IPS DF 4.7 (cell line): ENCODE data around the gene MYO1D.
"Not testable (repeated sequence)": the region's sequence is repeated elsewhere in the genome, so short reads cannot be mapped to it uniquely, and the experiment has no call there.

ENCODE experiments used
- DNase-seq: peaks from one replicate; pipeline ENCODE4 v3.0.0-alpha.2; 2013; ENCODE audit warnings: low spot score; ENCODE audit errors: extremely low read depth

Gene MYO1D

GRCh38 chr17:32780721-32781120, 96.2 kb downstream of the MYO1D start:
- DNase-seq: no peak

GRCh38 chr17:32777922-32778321, 99.0 kb downstream of the MYO1D start:
- no peak for DNase-seq

- DNase-seq: no peak
Measured at GRCh38 chr17:32777436-32777835, 99.5 kb downstream of the MYO1D start.

GRCh38 chr17:32774695-32775084, 102.2 kb downstream of the MYO1D start:
- DNase-seq: no peak

GRCh38 chr17:32773856-32774694, 102.8 kb downstream of the MYO1D start:
- DNase-seq: no peak

GRCh38 chr17:32772453-32773025, 104.4 kb downstream of the MYO1D start:
- DNase-seq: no peak

GRCh38 chr17:32771396-32771795, 105.5 kb downstream of the MYO1D start:
- DNase-seq: no peak

GRCh38 chr17:32769846-32770245, 107.1 kb downstream of the MYO1D start:
- DNase-seq: no peak

GRCh38 chr17:32763855-32764439, 113.0 kb downstream of the MYO1D start:
- DNase-seq: no peak

GRCh38 chr17:32759476-32759875, 117.4 kb downstream of the MYO1D start:
- DNase-seq: no peak

- no peak for DNase-seq
Measured at GRCh38 chr17:32757963-32758362, 119.0 kb downstream of the MYO1D start.

GRCh38 chr17:32756696-32757095, 120.2 kb downstream of the MYO1D start:
- no peak for DNase-seq

- no peak for DNase-seq
Measured at GRCh38 chr17:32755045-32755805, 121.7 kb downstream of the MYO1D start.

- DNase-seq: no peak
Measured at GRCh38 chr17:32752934-32753333, 124.0 kb downstream of the MYO1D start.

GRCh38 chr17:32747856-32748255, 129.1 kb downstream of the MYO1D start:
- no peak for DNase-seq

- no peak for DNase-seq
Measured at GRCh38 chr17:32746698-32747097, 130.2 kb downstream of the MYO1D start.

- no peak for DNase-seq
Measured at GRCh38 chr17:32746280-32746679, 130.6 kb downstream of the MYO1D start.

- no peak for DNase-seq
Measured at GRCh38 chr17:32742681-32743538, 134.0 kb downstream of the MYO1D start.

GRCh38 chr17:32741381-32741780, 135.5 kb downstream of the MYO1D start:
- no peak for DNase-seq

- DNase-seq: no peak
Measured at GRCh38 chr17:32739722-32740121, 137.2 kb downstream of the MYO1D start.

- not testable (repeated sequence) for DNase-seq
Measured at GRCh38 chr17:32739151-32739550, 137.8 kb downstream of the MYO1D start.
